IMR-90 (cell line): ENCODE results near the gene PDZD2. TPM values are rescaled to one million over a fixed set of nuclear protein-coding genes. Genes with fewer than 3 reads are reported as not detected.

Experiments used
- ATAC-seq: fragments of 200-7000 bp; cut with Tn5 transposase; 2 replicates; pipeline ENCODE4 v1.9.1; 2020; ENCODE audit warnings: low read depth, mild to moderate bottlenecking, moderate library complexity
- BruUV-seq: library from RNA; stranded (reverse); fragments of 400-500 nt; replicated peaks from 2 replicates; lab custom pipeline; 2021; lab: Mats Ljungman, UMichigan
- CTCF ChIA-PET: fragments of 300-600 bp; formaldehyde crosslinking; extraction: SDS; loops from one replicate; lab custom pipeline; 2021; ENCODE audit warnings: antibody characterized with exemption; lab: Yijun Ruan, JAX
- POLR2A ChIA-PET: fragments of 300-600 bp; sonication (Branson Sonifier 250); formaldehyde crosslinking; loops from one replicate; lab custom pipeline; 2022; ENCODE audit warnings: antibody characterized with exemption; ENCODE audit not compliant: unreplicated experiment; lab: Charles Lee
- DNase-seq: peaks from one replicate; pipeline ENCODE4 v3.0.0; 2013
- H2AFZ ChIP-seq: replicated peaks from 2 replicates; pipeline ENCODE3; 2013; ENCODE audit warnings: low read length, mild to moderate bottlenecking; ENCODE audit not compliant: poor library complexity
- H2AK5ac ChIP-seq: 2 replicates; pipeline ENCODE4 v1.6.1; 2013; ENCODE audit warnings: low read depth, low read length, inconsistent platforms
- H2AK9ac ChIP-seq: replicated peaks from 2 replicates; pipeline ENCODE3; 2013; ENCODE audit warnings: mild to moderate bottlenecking, low read depth, low read length, moderate library complexity; ENCODE audit not compliant: poor library complexity
- H2BK120ac ChIP-seq: 2 replicates; pipeline ENCODE4 v1.6.1; 2013; ENCODE audit warnings: low read depth, low read length, inconsistent platforms
- H2BK15ac ChIP-seq: 3 replicates; pipeline ENCODE4 v1.6.1; 2013; ENCODE audit warnings: low read depth, low read length, inconsistent platforms
- H2BK20ac ChIP-seq: 2 replicates; pipeline ENCODE4 v1.6.1; 2013; ENCODE audit warnings: low read depth, mild to moderate bottlenecking, inconsistent platforms, low read length, moderate library complexity
- H2BK5ac ChIP-seq: 2 replicates; pipeline ENCODE4 v1.6.1; 2013; ENCODE audit warnings: mild to moderate bottlenecking, low read depth, low read length, inconsistent platforms; ENCODE audit not compliant: poor library complexity, severe bottlenecking
- H3K14ac ChIP-seq: replicated peaks from 2 replicates; pipeline ENCODE4 v1.6.1; 2013; ENCODE audit warnings: low read depth, low read length, inconsistent platforms
- H3K18ac ChIP-seq: 2 replicates; pipeline ENCODE4 v1.6.1; 2013; ENCODE audit warnings: low read depth, low read length, control low read depth
- H3K23ac ChIP-seq: 2 replicates; pipeline ENCODE4 v1.6.1; 2013; ENCODE audit warnings: low read depth, low read length, inconsistent platforms
- H3K27ac ChIP-seq: 2 replicates; pipeline ENCODE4 v1.5.1; 2013; ENCODE audit warnings: mild to moderate bottlenecking, control low read depth, low read length; ENCODE audit not compliant: insufficient read depth
- H3K27me3 ChIP-seq: 2 replicates; pipeline ENCODE4 v1.6.1; 2013; ENCODE audit warnings: low read length; ENCODE audit not compliant: control insufficient read depth, insufficient read depth
- H3K36me3 ChIP-seq: 2 replicates; pipeline ENCODE4 v1.6.1; 2013; ENCODE audit warnings: low read length, mixed read lengths; ENCODE audit not compliant: control insufficient read depth, insufficient read depth
- H3K4ac ChIP-seq: 2 replicates; pipeline ENCODE4 v1.6.1; 2013; ENCODE audit warnings: low read depth, low read length, inconsistent platforms
- H3K4me1 ChIP-seq: 2 replicates; pipeline ENCODE4 v1.6.1; 2013; ENCODE audit warnings: low read length, mixed read lengths; ENCODE audit not compliant: control insufficient read depth, insufficient read depth
- H3K4me2 ChIP-seq: 2 replicates; pipeline ENCODE4 v1.6.1; 2013; ENCODE audit warnings: low read depth, mild to moderate bottlenecking, control low read depth, low read length, moderate library complexity
- H3K4me3 ChIP-seq: 2 replicates; pipeline ENCODE4 v1.5.1; 2013; ENCODE audit warnings: low read depth, mild to moderate bottlenecking, control low read depth, low read length, moderate library complexity; ENCODE audit not compliant: insufficient read depth
- H3K56ac ChIP-seq: 2 replicates; pipeline ENCODE4 v1.6.1; 2013; ENCODE audit warnings: low read length, inconsistent platforms; ENCODE audit not compliant: insufficient read depth; ENCODE audit errors: extremely low read depth
- H3K79me1 ChIP-seq, 2 experiments: 2 replicates each; pipeline ENCODE4 v1.6.1; 2013; ENCODE audit warnings: low read length in 2 of 2, inconsistent platforms in 1 of 2, low read depth in 1 of 2
- H3K9ac ChIP-seq: 2 replicates; pipeline ENCODE4 v1.6.1; 2013; ENCODE audit warnings: low read depth, low read length, control low read depth
- H3K9me1 ChIP-seq: 2 replicates; pipeline ENCODE4 v1.6.1; 2013; ENCODE audit warnings: low read length, inconsistent platforms; ENCODE audit not compliant: insufficient read depth
- H3K9me3 ChIP-seq: 2 replicates; pipeline ENCODE4 v1.6.1; 2013; ENCODE audit warnings: low read length; ENCODE audit not compliant: control insufficient read depth, insufficient read depth
- H4K20me1 ChIP-seq: 2 replicates; pipeline ENCODE4 v1.6.1; 2013; ENCODE audit warnings: low read length, inconsistent platforms; ENCODE audit not compliant: insufficient read depth
- H4K5ac ChIP-seq: 2 replicates; pipeline ENCODE4 v1.6.1; 2013; ENCODE audit warnings: mild to moderate bottlenecking, low read depth, low read length, control low read depth
- H4K8ac ChIP-seq, 2 experiments: 2 replicates each; pipeline ENCODE4 v1.6.1; 2013; ENCODE audit warnings: low read depth in 2 of 2, low read length in 2 of 2, control low read depth in 1 of 2, inconsistent platforms in 1 of 2
- H4K91ac ChIP-seq: 2 replicates; pipeline ENCODE4 v1.6.1; 2013; ENCODE audit warnings: low read depth, low read length, inconsistent platforms; ENCODE audit not compliant: insufficient read depth
- BHLHE40 ChIP-seq: fragments of 150-350 bp; IDR thresholded peaks from 2 replicates; pipeline ENCODE4 v1.6.1; 2016; ENCODE audit warnings: mild to moderate bottlenecking, low read depth, low read length
- FOS ChIP-seq: fragments of 150-350 bp; IDR thresholded peaks from 2 replicates; pipeline ENCODE4 v1.6.1; 2016; ENCODE audit warnings: low read depth, low read length
- MAFK ChIP-seq: IDR thresholded peaks from 2 replicates; pipeline ENCODE4 v1.6.1; 2012; ENCODE audit warnings: low read depth, low read length, improper control_type of control experiment
- NFE2L2 ChIP-seq: fragments of 150-350 bp; IDR thresholded peaks from 2 replicates; pipeline ENCODE4 v1.6.1; 2016; ENCODE audit warnings: low read depth, mild to moderate bottlenecking, low read length
- RFX5 ChIP-seq: IDR thresholded peaks from 2 replicates; pipeline ENCODE4 v1.8.0; 2012; ENCODE audit warnings: low read depth, mild to moderate bottlenecking, low read length, moderate library complexity
- SMC3 ChIP-seq: fragments of 150-350 bp; IDR thresholded peaks from 2 replicates; pipeline ENCODE4 v1.6.1; 2016; ENCODE audit warnings: low read depth, mild to moderate bottlenecking, antibody characterized with exemption, low read length, moderate library complexity
- WGBS, 2 experiments: methylation state at CpG; one replicate each; pipeline versions ENCODE4 v1.1.5 to v1.1.7; 2013; ENCODE audit warnings: missing lambda C conversion rate in 2 of 2; ENCODE audit not compliant: insufficient read length in 1 of 2; ENCODE audit errors: extremely low coverage in 2 of 2; 5-methylcytosine and 5-hydroxymethylcytosine counted together
- dilution Hi-C: fragments of 300-500 bp; cut with HindIII; formaldehyde crosslinking; loops from one replicate; pipeline ENCODE4 v1.14.3; 2018; ENCODE audit warnings: low sequenced_read_pairs; ENCODE audit not compliant: unreplicated experiment
- in situ Hi-C: fragments of 300-500 bp; cut with MboI; formaldehyde crosslinking; loops from 3 replicates; pipeline ENCODE4 v1.14.3; 2019; ENCODE audit warnings: low sequenced_read_pairs, inconsistent platforms, mixed read lengths
- intact Hi-C: fragments of 100-400 bp; cut with micrococcal nuclease; formaldehyde crosslinking; loops from 2 replicates; pipeline ENCODE4 v1.10.0; 2022
- polyA plus RNA-seq, 3 experiments: library from polyadenylated mRNA; depleted of rRNA; stranded (reverse); fragments of >200 nt; gene quantifications; 2 replicates each; pipeline ENCODE4 v1.2.3, GENCODE V29; 2012; ENCODE audit warnings: low replicate concordance in 1 of 3
- total RNA-seq: library from RNA; depleted of rRNA; stranded (reverse); fragments of >200 nt; gene quantifications from 2 replicates; pipeline ENCODE4 v1.2.3, GENCODE V29; 2012

Gene PDZD2
- total and polyA plus RNA-seq, 2 of the 4 experiments (the other 2 are of a cell fraction): under 0.01 to 0.02 TPM

DNA sequence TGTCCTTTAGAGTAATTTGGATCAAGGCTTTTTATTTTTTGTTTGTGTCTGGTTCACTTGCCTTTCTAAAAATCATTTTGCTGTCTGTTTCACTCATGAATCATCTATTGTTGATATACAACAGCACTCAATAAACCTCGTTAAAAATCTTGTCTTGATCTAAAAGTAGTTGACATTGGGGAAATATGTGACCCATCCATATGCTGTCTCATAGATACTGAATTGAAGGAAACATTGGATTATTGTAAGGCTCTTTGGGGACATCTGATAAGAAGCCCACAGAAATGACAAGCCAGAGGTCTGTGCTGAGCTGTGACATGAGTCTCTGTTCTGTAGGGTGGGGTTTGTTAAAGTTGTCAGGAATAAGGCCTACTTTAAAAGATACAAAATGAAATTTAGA is 208.0 kb downstream of the PDZD2 start:
- Histone ChIP-seq H3K36me3 (no peaks in the 10 kb centered on the region), H3K9me3 (no peaks in the 10 kb centered on the region), H3K79me1 (no peaks in the 10 kb centered on the region), H3K4ac (no peak overlapping the region), H3K4me1 (no peaks in the 10 kb centered on the region), H2AK9ac (no peak overlapping the region), H4K91ac (no peak overlapping the region), H2BK15ac (no peak overlapping the region), H2AFZ (no peak overlapping the region), H4K8ac (no peak overlapping the region), H2BK120ac (no peak overlapping the region), H3K14ac (no peak overlapping the region), H2AK5ac (no peak overlapping the region), H2BK20ac (no peak overlapping the region), H3K4me3 (no peak overlapping the region), H3K27ac (no peak overlapping the region), H3K9me1 (no peaks in the 10 kb centered on the region), H4K5ac (no peak overlapping the region), H3K27me3 (peaks cover 22% of the 10 kb centered on the region), H3K9ac (no peak overlapping the region), H3K18ac (no peak overlapping the region), H3K56ac (no peak overlapping the region), H3K4me2 (no peak overlapping the region), H3K23ac (no peak overlapping the region), H4K20me1 (no peaks in the 10 kb centered on the region), H2BK5ac (no peak overlapping the region)
- in situ Hi-C loops (no loop called here), intact Hi-C loops (no loop called here), dilution Hi-C loops (loop anchor here (25.0 kb wide), 1 partner anchor 215 kb away; no protein-coding TSS in a partner anchor)
- ATAC-seq (no peak), DNase-seq (no peak)
- no TSS peak for BruUV-seq
- POLR2A ChIA-PET: no interaction called here
- WGBS, 2 experiments: no CpG with 5 or more reads among the region's 1 CpG
- CTCF ChIA-PET: no interaction called here
- no peak for TF ChIP-seq SMC3
- TF ChIP-seq BHLHE40: no peak
- no peak for TF ChIP-seq FOS
- no peak for TF ChIP-seq MAFK
- TF ChIP-seq RFX5: no peak
- TF ChIP-seq NFE2L2: no peak
